ENCODE data around the gene TM4SF4.

Gene TM4SF4

GRCh38 chr3:149486726-149487125, 12.2 kb downstream of the TM4SF4 start:
- DNase-seq (ENCODE audit: low spot score): no peak

GRCh38 chr3:149487598-149488197, 13.2 kb downstream of the TM4SF4 start:
- no peak for DNase-seq (ENCODE audit: low spot score)

- DNase-seq (ENCODE audit: low spot score): no peak
Measured at GRCh38 chr3:149489060-149489690, 14.7 kb downstream of the TM4SF4 start.

- DNase-seq (ENCODE audit: low spot score): no peak
Measured at GRCh38 chr3:149490260-149490971, 15.9 kb downstream of the TM4SF4 start.

- DNase-seq (ENCODE audit: low spot score): no peak
Measured at GRCh38 chr3:149493315-149494021, 19.0 kb downstream of the TM4SF4 start.

- DNase-seq (ENCODE audit: low spot score): peak; percentile 45
Measured at GRCh38 chr3:149494022-149494758, 19.7 kb downstream of the TM4SF4 start.

- no peak for DNase-seq (ENCODE audit: low spot score)
Measured at GRCh38 chr3:149494759-149495580, 20.5 kb downstream of the TM4SF4 start.

GRCh38 chr3:149495581-149496125, 21.2 kb downstream of the TM4SF4 start:
- DNase-seq (ENCODE audit: low spot score): no peak

- DNase-seq (ENCODE audit: low spot score): no peak
Measured at GRCh38 chr3:149496891-149497290, 22.4 kb downstream of the TM4SF4 start.

- no peak for DNase-seq (ENCODE audit: low spot score)
Measured at GRCh38 chr3:149497966-149498670, 23.6 kb downstream of the TM4SF4 start.

- DNase-seq (ENCODE audit: low spot score): no peak
Measured at GRCh38 chr3:149501524-149501923, 27.0 kb downstream of the TM4SF4 start.

- no peak for DNase-seq (ENCODE audit: low spot score)
Measured at GRCh38 chr3:149502438-149502837, 27.9 kb downstream of the TM4SF4 start.

GRCh38 chr3:149506540-149506939, 32.0 kb downstream of the TM4SF4 start:
- DNase-seq (ENCODE audit: low spot score): no peak

- no peak for DNase-seq (ENCODE audit: low spot score)
Measured at GRCh38 chr3:149506965-149507364, 32.5 kb downstream of the TM4SF4 start.

- DNase-seq (ENCODE audit: low spot score): no peak
Measured at GRCh38 chr3:149507491-149508324, 33.2 kb downstream of the TM4SF4 start.

GRCh38 chr3:149509526-149509925, 35.0 kb downstream of the TM4SF4 start:
- DNase-seq (ENCODE audit: low spot score): no peak

GRCh38 chr3:149510480-149510879, 36.0 kb downstream of the TM4SF4 start:
- DNase-seq (ENCODE audit: low spot score): no peak

- no peak for DNase-seq (ENCODE audit: low spot score)
Measured at GRCh38 chr3:149511040-149511626, 36.6 kb downstream of the TM4SF4 start.
